HEK293 (cell line): ENCODE measurements around the gene ZNF419.
"Not testable (repeated sequence)": the region's sequence is repeated elsewhere in the genome, so short reads cannot be mapped to it uniquely, and the experiment has no call there.

ENCODE experiments used
- CTCF ChIP-seq: fragments of 450-650 bp; formaldehyde crosslinking; IDR thresholded peaks from 2 replicates; pipeline ENCODE4 v1.5.1; 2016; ENCODE audit warnings: missing biosample characterization, missing genetic modification characterization
- HOXA7 ChIP-seq: sonication (generic); formaldehyde crosslinking; IDR thresholded peaks from 2 replicates; pipeline ENCODE4 v1.8.1; 2022; ENCODE audit warnings: missing genetic modification reagents, borderline replicate concordance
- HOXC10 ChIP-seq: sonication (generic); formaldehyde crosslinking; IDR thresholded peaks from 2 replicates; pipeline ENCODE4 v1.8.1; 2023; ENCODE audit warnings: mild to moderate bottlenecking, missing genetic modification reagents
- MZF1 ChIP-seq: fragments of 450-650 bp; formaldehyde crosslinking; IDR thresholded peaks from 2 replicates; pipeline ENCODE4 v1.5.1; 2017; ENCODE audit warnings: missing biosample characterization, missing genetic modification characterization, borderline replicate concordance
- REPIN1 ChIP-seq: fragments of 450-650 bp; formaldehyde crosslinking; IDR thresholded peaks from 2 replicates; pipeline ENCODE4 v1.5.1; 2017; ENCODE audit warnings: missing biosample characterization, missing genetic modification characterization, low read depth
- SP2 ChIP-seq: fragments of 450-650 bp; formaldehyde crosslinking; IDR thresholded peaks from 2 replicates; pipeline ENCODE4 v1.5.1; 2016; ENCODE audit warnings: missing biosample characterization, missing genetic modification characterization
- TCF7L2 ChIP-seq: IDR thresholded peaks from 2 replicates; pipeline ENCODE4 v1.6.1; 2011; ENCODE audit warnings: low read depth, mild to moderate bottlenecking, inconsistent platforms, low read length, moderate library complexity, borderline replicate concordance
- ZBTB48 ChIP-seq: fragments of 450-650 bp; formaldehyde crosslinking; IDR thresholded peaks from 2 replicates; pipeline ENCODE4 v1.5.1; 2016; ENCODE audit warnings: missing biosample characterization, missing genetic modification characterization
- ZNF274 ChIP-seq, 2 experiments: fragments of 200-500 bp in 1 of 2; fragments of 450-650 bp in 1 of 2; sonication (Bioruptor generic) in 1 of 2; formaldehyde crosslinking in 1 of 2; IDR thresholded peaks; 2 replicates each; pipeline versions ENCODE4 v1.5.1 to v1.6.1; 2014 to 2016; ENCODE audit warnings: borderline replicate concordance in 1 of 2, inconsistent platforms in 1 of 2, low read length in 1 of 2, missing biosample characterization in 1 of 2, missing genetic modification characterization in 1 of 2
- ZNF544 ChIP-seq: fragments of 450-650 bp; formaldehyde crosslinking; IDR thresholded peaks from 2 replicates; pipeline ENCODE4 v1.5.0; 2017; ENCODE audit warnings: missing biosample characterization, missing genetic modification characterization
- ZNF549 ChIP-seq: fragments of 450-650 bp; IDR thresholded peaks from 2 replicates; pipeline ENCODE4 v1.5.1; 2018; ENCODE audit warnings: missing biosample characterization, missing genetic modification characterization, mild to moderate bottlenecking, inconsistent platforms, moderate library complexity
- ZNF585B ChIP-seq: fragments of 450-650 bp; formaldehyde crosslinking; IDR thresholded peaks from 2 replicates; pipeline ENCODE4 v1.5.1; 2016; ENCODE audit warnings: missing biosample characterization, missing genetic modification characterization
- ZNF660 ChIP-seq: fragments of 450-650 bp; IDR thresholded peaks from 2 replicates; pipeline ENCODE4 v1.5.1; 2018; ENCODE audit warnings: missing biosample characterization, mild to moderate bottlenecking, missing genetic modification characterization

- not testable (repeated sequence) for TF ChIP-seq HOXC10 (CRISPR knock-in tag); TCF7L2; ZNF544 (tag by site-specific recombination); CTCF (tag by site-specific recombination); ZNF274 (IDR thresholded peaks at IDR 0.05; ENCODE audit: low read length); ZNF274 (tag by site-specific recombination; IDR thresholded peaks at IDR 0.05; ENCODE audit: borderline replicate concordance); ZNF660; ZBTB48; HOXA7; SP2; REPIN1; MZF1 (tag by site-specific recombination); ZNF549; ZNF585B
Measured at GRCh38 chr19:57488299-57488644, 722 bp downstream of the ZNF419 start.
